Astrocyte of the cerebellum (primary cell): Measurements from ENCODE around the gene TBC1D10A.

ENCODE experiments used
- DNase-seq: peaks from one replicate; pipeline ENCODE4 v3.0.0-alpha.2; 2011; ENCODE audit warnings: low read depth
- H3K4me3 ChIP-seq: 2 replicates; pipeline ENCODE4 v1.5.1; 2011; ENCODE audit warnings: mild to moderate bottlenecking, low read depth, low read length, moderate library complexity
- in situ Hi-C: cut with HindIII; loops from 2 replicates; pipeline ENCODE4 v1.10.0; 2017; ENCODE audit warnings: low sequenced_read_pairs
- TF ChIP-seq, protein P1 (sequence below): IDR thresholded peaks from 2 replicates; pipeline ENCODE4 v1.5.1; 2012; ENCODE audit warnings: low read length, low read depth, moderate library complexity, mild to moderate bottlenecking; ENCODE audit errors: missing control alignments

TBC1D10A gene

DNA sequence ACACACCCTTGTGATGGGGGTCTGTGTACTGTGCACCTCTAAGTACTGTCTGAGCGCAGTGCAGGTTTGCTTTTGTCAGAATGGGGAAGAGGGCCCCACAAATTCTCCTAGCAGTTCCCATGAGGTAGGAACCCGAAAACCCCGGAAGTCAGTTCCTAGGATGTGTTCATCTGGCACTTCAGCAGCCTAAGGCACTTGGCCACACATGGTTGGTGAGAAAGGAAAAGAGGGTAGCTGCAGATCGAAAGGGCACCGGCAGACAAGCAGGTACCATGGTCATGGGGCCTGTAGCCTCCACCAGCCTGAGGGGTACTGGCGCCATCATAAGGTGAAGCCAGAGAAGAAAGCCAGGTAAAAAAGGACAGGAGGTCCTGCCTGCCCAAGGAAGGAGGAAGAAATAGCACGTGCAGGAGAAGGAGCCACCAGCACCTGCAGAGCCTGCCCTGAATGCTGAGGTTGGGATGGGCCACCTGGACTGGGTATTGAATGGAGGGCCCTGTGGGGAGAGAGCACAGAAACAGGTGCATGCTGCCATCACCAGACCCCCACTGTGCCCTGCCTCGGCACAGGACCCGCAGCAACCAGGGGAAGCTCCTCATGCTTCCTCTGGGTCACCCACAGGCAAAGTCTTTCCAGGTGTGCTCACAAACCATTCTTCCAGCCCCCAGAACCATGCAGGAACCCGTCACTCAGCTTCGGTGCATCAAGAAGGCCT lies 29.3 kb downstream of the TBC1D10A start:
- in situ Hi-C loops: no loop called here
- no peak overlapping the region for H3K4me3 ChIP-seq
- TF ChIP-seq, protein P1, sequence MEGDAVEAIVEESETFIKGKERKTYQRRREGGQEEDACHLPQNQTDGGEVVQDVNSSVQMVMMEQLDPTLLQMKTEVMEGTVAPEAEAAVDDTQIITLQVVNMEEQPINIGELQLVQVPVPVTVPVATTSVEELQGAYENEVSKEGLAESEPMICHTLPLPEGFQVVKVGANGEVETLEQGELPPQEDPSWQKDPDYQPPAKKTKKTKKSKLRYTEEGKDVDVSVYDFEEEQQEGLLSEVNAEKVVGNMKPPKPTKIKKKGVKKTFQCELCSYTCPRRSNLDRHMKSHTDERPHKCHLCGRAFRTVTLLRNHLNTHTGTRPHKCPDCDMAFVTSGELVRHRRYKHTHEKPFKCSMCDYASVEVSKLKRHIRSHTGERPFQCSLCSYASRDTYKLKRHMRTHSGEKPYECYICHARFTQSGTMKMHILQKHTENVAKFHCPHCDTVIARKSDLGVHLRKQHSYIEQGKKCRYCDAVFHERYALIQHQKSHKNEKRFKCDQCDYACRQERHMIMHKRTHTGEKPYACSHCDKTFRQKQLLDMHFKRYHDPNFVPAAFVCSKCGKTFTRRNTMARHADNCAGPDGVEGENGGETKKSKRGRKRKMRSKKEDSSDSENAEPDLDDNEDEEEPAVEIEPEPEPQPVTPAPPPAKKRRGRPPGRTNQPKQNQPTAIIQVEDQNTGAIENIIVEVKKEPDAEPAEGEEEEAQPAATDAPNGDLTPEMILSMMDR: no peak
- no peak for DNase-seq

DNA sequence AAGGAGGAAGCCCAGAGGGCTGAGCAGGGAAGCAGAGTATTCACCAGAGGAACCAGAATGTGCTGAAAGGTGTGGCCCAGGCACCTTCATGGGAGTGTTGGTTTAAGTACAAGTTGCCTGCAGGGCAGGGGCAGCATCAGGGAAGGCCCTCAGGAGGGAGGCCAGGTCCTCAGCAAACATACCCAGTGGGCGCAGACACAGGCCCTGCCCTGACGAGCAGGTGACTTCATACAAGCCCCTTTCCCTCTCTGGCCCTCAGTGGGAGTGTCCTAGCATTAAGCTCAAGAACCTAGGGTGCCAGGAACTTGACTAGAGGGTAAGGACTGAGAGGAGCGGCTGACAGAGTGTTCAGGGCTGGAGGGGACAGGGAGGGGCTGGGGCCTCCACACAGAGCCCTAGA lies 29.9 kb downstream of the TBC1D10A start:
- TF ChIP-seq, protein P1: no peak
- DNase-seq: no peak
- H3K4me3 ChIP-seq: no peak overlapping the region
- in situ Hi-C loops: no loop called here

DNA sequence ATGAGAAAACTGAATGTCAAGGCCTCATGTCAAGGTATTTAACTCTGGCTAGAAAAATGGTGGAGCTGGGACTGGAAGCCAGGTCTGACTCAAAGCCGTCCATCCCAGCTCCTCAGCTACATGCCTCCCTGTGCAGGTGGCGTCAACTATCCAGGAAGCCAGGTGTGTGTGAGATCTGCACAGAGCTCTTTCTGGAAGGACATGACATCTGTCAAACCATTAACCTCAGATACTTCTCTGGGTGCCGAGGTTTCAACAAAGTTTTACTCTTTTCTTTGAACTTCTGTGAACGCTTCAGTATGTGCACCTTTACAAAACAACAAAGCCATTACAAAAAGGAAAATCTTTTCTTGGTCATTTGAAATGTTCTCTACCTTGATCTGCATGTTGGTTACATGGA lies 30.4 kb downstream of the TBC1D10A start:
- TF ChIP-seq, protein P1: no peak
- no peak for DNase-seq
- no peak overlapping the region for H3K4me3 ChIP-seq
- in situ Hi-C loops: no loop called here

GRCh38 chr22:30295576-30295975 lies 31.2 kb downstream of the TBC1D10A start:
- no peak for DNase-seq
- TF ChIP-seq, protein P1: no peak
- H3K4me3 ChIP-seq: no peak overlapping the region
- in situ Hi-C loops: no loop called here

- TF ChIP-seq, protein P1: no peak
- in situ Hi-C loops: no loop called here
- no peak overlapping the region for H3K4me3 ChIP-seq
- no peak for DNase-seq
Observed at GRCh38 chr22:30294830-30295229, 31.9 kb downstream of the TBC1D10A start.

- DNase-seq: no peak
- in situ Hi-C loops: no loop called here
- TF ChIP-seq, protein P1: no peak
- H3K4me3 ChIP-seq: no peak overlapping the region
Observed at GRCh38 chr22:30294066-30294465, 32.7 kb downstream of the TBC1D10A start.

DNA sequence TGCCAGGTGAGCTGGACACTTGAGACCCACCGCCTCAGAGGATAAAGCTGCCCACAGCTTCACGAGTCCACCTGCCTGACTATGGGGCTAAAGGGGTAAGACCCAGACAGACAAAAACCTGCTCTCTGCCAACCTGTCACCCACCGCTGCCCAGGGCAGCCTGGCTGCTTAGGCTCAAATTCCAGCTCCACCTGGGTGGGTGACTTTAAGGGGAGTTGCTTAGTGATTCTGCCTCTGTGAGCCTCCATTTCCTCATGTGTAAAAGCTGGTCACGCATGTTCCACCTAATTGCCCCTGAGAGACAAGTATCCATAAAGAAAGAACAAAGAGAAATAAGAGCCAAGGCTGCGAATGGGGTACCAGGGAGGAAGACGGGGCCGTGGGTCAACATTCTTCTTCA lies 33.7 kb downstream of the TBC1D10A start:
- no peak overlapping the region for H3K4me3 ChIP-seq
- TF ChIP-seq, protein P1: no peak
- no peak for DNase-seq
- in situ Hi-C loops: no loop called here
